Measurements from ENCODE around the gene DDN.

Gene DDN

DNA sequence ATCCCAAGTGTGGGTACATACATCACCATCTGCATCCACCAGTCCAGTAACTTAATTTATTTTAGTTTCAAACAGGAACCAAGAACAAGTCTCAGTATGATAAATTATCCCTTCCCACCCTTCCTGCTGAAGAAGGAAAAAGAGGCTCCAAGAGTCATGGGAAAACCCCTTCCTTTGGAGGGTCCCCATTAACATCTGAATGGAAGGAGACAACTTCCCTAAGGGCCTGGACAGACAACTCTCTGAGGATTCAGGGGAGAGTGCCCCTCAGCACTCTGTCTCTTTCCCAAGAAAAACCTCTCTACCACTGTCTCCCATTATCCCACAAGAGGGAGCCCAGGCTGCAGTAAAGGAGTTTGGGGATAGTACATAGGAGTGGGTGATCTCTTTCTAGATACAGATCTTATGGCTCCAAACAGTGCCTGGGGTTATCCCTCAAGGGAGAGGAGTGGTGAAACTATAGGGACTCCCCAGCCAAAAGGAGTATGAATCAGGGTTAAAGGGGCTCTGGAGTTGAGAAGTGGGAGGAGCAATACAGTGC lies 33.8 kb downstream of the DDN start:
- DNase-seq: no peak

DNA sequence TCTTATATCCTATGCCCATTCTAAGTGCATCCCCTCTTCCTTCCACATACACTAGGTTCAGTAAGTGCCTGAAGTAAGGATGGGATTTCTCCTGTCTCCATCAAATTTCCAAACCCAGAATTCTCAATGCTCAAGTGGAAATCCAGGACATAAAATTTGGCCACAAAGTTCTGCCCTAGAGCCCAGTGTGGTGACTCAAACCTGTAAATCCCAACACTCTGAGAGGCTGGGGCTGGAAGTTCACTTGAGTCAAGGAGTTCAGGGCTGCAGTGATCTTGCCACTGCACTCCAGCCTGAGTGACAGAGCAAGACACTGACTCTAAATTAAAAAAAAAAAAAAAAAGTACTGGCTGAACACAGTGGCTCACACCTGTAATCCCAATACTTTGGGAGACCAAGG lies 37.4 kb downstream of the DDN start:
- no peak for DNase-seq

DNA sequence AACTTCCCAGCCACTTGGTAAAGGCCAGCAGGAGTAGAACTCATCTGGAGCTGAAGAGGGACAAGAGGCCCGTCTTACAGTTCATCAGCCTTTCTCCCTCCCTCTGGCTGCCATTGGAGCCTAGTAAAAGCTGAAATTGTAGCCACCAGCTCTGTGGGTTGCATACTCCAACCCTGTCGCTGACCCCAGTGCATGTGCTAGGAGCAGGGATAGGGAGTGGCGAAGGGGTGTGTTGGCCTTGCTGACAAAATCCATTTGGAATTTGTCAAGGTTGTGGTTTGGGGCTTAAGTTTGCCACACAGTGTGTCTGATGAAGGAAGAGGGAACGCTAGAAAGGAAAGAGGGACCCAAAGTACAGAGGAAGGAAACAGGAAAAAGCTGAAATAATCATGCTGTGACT lies 37.8 kb downstream of the DDN start:
- no peak for DNase-seq

DNA sequence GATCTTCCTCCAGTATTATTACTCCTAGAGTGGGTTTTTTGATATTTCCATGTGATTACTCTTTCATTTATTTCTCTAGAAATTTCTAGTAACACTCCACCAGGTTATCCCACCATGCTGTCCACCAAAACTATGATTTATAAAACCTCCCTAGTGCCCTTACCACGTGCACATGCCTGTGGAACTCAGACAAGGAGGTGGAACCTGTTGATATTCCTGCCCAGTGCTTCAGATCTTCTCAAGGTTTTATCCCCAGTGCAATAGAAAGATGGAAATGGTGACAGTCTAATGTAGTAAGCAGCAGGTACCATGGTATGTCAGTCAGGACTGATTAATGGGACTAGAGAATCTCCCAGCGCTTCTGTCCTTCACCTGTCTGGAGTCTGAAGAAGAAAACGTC lies 38.3 kb downstream of the DDN start:
- no peak for DNase-seq

DNA sequence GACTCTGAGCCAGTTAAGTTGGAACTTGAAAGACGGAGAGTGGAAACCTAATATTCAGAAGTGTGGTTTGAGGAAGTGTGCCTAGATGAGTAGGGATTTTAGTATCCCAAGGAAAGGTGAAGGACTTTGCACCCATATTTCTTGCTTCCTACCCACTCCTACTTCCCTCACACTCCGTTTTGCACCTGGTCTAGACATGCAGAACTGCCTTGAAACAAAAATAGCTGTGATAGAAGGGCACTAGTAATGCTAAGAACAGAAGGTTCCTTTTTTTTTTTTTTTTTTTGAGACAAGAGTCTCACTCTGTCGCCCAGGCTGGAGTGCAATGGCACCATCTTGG lies 41.2 kb downstream of the DDN start:
- DNase-seq: no peak

DNA sequence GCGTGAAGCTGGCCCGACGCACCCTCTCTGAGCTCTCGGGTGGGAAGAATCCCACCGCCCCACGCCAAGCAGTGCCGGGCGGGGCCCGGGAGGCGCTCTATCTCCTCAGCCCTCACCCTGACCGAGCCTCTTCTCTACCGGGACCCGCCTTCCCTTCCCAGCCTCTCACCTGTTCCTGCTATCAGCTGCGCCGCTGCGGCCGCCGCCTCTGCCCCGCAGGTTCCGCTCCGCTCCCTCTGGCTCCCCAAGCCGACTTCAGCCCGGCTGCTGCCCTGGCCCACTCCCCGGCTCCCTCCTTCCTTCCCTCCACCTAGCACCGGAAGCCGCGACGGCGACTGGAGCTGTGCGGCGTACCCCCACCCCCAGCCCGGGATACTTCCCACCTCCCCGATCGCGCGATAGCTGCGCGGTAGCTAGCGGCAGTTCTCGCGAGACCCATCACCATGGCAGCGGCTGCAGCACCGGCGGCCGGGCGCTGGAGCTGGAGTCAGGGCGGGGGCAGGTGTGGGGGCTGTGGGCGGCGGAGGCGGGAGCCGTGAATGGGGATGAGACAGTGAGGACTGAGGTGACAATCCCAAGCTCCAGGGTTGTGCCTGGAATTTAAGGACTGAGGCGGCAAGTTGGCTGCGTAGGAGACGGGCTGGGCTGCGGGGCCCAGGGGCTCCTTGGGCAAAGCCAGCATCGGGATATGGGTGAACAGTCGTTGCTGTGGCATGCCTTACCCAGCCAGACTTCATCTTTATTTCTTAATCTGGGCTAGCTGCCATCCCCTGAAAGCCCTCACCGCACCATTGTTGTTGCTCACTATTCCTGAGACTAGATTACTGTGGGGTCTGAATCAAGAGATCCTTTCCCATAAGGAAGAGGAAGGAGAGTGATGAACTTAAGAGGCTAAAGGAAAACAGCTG lies 41.8 kb downstream of the DDN start, which contains the start of gene ARF3:
ARF3 (minus strand) TSS at position 347 of the 908 bp plus-strand sequence. CDS start 16,392 bp downstream, outside the sequence.
- DNase-seq: peak; percentile 89 to 95

DNA sequence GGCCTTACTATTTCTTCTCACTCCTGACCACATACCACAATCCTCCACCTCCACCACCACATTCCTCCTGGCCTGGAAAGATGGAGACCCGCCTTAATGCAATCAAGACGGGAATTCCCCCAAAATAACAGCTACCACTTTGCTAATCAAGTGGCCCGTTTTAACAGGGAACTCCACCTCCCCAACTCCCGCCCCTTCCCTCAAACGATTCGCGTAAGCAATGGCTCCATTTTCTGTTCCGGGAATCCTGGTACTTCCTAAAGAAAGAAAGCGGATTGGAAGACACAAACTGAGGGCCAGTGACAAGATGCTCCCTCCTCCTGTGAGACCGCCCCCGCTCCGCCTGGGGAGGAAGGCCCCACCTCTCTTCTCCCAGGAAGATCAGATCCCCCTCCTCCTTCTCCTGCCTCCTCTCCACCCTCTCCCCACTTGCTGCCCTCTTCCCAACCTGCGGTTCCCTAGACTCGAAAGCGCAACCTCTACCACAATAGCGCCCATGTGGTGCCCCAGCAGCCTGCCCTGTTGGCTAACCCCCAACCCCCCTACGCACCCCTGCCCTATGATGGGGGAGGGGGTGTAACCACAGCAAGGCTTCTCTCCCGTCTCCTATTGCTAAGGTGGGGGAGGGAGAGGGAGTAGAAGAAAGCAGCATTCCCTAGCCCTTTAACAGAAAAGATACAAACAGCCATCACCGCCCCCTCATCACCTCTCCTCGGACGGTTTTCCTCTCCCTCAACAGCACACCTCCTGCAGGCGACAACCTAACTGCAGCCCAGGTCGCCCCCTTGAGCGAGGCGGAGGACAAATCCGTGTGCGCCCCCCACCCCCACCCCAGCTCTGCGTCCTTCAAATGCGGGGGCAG lies 42.7 kb downstream of the DDN start:
- DNase-seq: peak; percentile 87 to 90

DNA sequence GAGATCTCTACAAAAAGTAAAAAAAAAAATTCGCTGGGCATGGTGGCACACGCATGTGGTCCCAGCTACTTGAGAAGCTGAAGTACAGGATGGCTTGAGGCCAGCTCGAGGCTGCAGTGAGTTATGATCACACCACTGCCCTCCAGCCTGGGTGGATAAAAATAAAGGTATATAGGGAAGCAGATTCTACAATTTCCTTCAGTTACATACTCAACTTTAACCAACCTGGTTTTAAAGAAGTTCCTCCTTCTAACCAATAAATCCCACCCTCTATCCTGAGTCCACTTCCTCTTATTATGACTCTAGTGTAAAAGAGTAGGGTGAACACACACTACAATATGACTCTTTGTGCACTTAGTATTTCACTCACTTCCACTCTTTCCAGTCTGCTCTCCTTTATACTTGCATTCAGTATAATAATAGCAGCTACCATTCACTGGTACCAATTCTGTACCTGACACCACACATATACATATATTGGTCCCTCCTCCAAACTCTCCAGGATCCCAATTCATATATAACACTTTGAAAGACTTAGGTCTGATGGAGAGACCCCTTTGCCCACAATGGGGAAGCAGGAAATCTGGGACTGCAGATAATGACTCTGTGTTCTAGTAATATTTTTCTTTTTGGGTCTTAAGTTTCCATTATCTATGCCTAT lies 44.2 kb downstream of the DDN start:
- peak; percentile 50 to 75 for DNase-seq

DNA sequence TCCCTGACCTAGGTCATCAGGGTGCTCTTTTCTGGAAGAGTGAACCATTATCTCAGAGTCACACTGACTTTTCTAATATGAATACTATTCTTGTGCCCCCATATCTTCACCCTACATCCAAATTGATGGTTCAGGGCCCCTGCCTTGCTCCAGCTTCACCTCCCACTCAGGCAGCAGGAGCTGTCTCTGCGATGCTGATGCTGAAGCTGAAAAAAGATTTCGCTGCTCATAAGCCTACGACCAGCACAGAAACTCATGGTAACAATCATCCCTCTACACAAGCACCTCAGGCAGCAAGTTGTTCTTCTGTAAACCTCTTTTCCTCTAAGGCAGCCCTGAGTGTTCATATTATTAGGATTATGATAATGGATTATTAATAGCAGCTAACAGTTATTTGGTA lies 45.1 kb downstream of the DDN start:
- no peak for DNase-seq

DNA sequence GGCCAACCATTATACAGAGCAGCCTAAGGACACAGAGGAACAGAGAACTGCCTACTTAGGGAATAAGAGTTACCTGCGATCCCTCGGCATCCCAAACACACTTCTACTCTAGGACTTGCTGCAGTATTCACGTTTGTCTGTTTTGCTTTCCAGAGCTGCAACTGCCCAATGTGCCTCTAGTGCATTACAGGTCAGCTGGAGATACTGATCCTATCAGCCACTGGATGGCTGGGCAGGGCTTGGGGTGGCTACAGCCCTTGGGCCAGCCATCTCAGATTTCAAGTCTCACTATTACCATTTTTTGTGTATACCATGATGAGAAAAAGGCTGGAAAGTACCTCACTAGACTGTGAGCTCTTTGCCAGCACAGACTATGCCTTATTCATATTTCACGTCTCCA lies 46.5 kb downstream of the DDN start:
- no peak for DNase-seq

DNA sequence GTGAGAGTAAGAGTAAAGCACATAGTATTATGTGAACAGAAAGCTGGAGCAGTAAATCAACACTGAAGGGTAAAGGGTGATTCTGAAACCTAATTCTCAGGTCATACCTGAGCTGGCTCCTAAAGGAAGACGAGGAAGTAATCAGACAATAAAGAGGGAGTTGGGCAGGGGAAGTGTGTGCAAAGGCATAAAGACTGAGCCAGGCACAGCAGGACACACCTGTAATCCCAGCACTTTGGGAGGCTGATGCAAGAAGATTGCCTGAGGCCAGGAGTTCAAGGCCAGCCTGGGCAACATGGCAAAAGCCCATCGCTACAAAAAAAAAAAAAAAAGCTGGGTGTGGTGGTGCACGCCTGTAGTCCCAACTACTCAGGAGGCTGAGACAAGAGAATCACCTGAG lies 51.4 kb downstream of the DDN start:
- no peak for DNase-seq

DNA sequence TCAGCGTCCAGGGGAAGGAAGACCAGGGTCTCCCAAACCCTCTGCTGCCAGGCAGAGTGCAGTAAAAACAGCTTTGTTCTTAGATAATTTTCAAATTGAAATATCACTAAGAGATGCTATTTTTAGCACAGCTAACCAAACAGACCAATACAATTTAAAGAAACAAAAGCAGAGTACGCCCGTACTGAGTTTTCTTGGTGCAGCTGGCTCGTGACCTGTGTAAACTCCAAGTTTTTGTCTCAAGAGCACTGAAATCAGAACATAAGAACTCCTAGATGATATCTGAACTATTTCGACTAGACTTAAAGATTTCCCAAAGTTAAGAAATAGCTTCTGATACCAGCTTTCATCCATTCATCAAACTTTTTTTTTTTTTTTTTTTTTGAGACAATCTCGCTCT lies 52.2 kb downstream of the DDN start:
- DNase-seq: no peak

DNA sequence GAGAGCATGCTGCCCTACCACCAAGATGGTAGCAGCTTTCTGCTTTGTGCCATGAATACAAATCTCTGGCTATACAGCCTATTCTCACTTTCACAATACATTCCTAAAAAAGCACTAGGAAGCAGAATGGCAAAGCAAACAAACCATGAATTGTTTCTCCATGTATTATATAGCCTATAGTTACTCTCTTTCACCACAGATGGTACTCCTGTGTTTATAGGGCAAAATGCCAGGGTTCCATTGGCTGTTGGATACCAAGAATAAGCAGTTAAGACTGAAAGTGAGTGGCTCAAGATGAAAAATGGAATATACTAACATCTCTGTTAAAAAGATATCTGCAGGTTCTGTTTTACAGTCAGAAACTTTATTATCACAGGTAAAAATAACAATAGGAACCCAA lies 53.0 kb downstream of the DDN start:
- no peak for DNase-seq

Measured in inflammatory macrophage (primary cell).